ENCODE data around the gene BCAP29. TPM values are rescaled to one million over a fixed set of nuclear protein-coding genes. Genes with fewer than 3 reads are reported as not detected.

Gene BCAP29
- total and polyA plus RNA-seq, 9 of the 15 experiments (the other 6 are each of a cell fraction or from before 2014, with no cell fraction given) = 63.4 to 137 (median 79.7) TPM

DNA sequence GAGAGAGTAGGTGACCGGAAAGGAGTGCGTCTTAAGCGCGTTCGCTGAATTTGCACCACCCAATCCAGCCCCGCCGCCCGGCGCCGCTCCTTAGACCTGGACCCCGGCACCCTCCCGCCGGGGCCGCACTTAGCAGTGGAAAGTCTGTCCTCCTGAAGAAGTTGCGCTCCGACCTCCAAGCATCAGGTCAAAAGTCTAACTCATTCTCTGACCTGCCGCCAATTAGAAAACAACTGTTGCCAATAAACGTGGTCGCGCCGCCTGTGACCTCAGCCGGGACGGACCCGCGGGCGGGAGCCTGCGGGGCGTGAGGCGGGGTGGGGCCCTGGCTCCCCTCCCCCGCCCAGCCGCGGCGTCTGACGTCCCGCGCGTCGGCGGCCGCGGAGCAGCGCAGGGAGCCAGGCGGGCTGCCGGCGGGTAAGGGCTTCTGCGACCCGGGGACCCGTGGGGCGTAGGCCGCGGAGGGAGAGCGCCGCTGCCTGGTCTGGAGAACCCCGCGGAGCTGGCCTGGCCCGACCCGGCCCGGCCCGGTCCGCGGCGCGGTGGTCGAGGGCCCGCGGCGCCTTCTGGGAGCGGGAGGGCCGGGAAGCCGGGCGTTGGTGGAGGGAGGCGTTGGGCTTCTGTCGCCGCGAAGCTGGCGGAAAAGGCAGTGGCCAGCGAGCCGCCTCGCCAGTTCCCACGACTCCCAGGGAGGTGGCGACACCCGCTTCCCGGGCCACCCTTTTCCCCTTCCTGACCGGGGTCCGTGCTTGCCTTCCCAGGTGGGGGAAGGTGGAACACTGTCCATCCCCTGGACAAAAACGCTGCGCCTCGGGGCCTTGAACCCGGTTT, at the start of gene BCAP29 (continued):
- no peak for TF ChIP-seq ZNF740 (CRISPR knock-in tag; IDR thresholded peaks at IDR 0.05)
- peak in 1 of 2 experiments; percentile 60; a peak in 2 of 4 replicates for TF ChIP-seq ZNF740 (tag; IDR thresholded peaks at IDR 0.05)
- 0 out of 2 replicates have a peak, but pooled peaks have one; percentile 46 for TF ChIP-seq NCOA1 (IDR thresholded peaks at IDR 0.05; ENCODE audit: low read depth)
- no peak for TF ChIP-seq FOXJ2 (tag; IDR thresholded peaks at IDR 0.05)
- no peak for TF ChIP-seq MAFF (IDR thresholded peaks at IDR 0.05; ENCODE audit: low read length)
- peak; percentile 99 for TF ChIP-seq POLR2G (IDR thresholded peaks at IDR 0.05; ENCODE audit: low read depth, low read length)
- TF ChIP-seq GABPA (tag; conservative IDR thresholded peaks at IDR 0.05; ENCODE audit: low read depth) = peak; percentile 69
- peak; percentile 42; the same call in 1 of the 2 replicates for TF ChIP-seq ZNF695 (CRISPR knock-in tag; IDR thresholded peaks at IDR 0.05)
- TF ChIP-seq, protein P1, sequence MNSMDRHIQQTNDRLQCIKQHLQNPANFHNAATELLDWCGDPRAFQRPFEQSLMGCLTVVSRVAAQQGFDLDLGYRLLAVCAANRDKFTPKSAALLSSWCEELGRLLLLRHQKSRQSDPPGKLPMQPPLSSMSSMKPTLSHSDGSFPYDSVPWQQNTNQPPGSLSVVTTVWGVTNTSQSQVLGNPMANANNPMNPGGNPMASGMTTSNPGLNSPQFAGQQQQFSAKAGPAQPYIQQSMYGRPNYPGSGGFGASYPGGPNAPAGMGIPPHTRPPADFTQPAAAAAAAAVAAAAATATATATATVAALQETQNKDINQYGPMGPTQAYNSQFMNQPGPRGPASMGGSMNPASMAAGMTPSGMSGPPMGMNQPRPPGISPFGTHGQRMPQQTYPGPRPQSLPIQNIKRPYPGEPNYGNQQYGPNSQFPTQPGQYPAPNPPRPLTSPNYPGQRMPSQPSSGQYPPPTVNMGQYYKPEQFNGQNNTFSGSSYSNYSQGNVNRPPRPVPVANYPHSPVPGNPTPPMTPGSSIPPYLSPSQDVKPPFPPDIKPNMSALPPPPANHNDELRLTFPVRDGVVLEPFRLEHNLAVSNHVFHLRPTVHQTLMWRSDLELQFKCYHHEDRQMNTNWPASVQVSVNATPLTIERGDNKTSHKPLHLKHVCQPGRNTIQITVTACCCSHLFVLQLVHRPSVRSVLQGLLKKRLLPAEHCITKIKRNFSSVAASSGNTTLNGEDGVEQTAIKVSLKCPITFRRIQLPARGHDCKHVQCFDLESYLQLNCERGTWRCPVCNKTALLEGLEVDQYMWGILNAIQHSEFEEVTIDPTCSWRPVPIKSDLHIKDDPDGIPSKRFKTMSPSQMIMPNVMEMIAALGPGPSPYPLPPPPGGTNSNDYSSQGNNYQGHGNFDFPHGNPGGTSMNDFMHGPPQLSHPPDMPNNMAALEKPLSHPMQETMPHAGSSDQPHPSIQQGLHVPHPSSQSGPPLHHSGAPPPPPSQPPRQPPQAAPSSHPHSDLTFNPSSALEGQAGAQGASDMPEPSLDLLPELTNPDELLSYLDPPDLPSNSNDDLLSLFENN (IDR thresholded peaks at IDR 0.05; ENCODE audit: low read depth in 2 of 2, low read length in 2 of 2) = no peak; a peak in 2 of 4 replicates
- TF ChIP-seq LARP7 (IDR thresholded peaks at IDR 0.05) = 0 out of 2 replicates have a peak, but pooled peaks have one; percentile 68
- TF ChIP-seq ASH1L (IDR thresholded peaks at IDR 0.05; ENCODE audit: borderline replicate concordance, low read depth, partially characterized antibody) = no peak
- 0 out of 2 replicates have a peak, but pooled peaks have one; percentile 28 for TF ChIP-seq CEBPG (CRISPR knock-in tag; IDR thresholded peaks at IDR 0.05)
- peak in 1 of 2 experiments; percentile 55; a peak in 1 of 4 replicates for TF ChIP-seq CEBPG (tag; conservative IDR thresholded peaks at IDR 0.05 in 1 of 2, IDR thresholded peaks at IDR 0.05 in 1 of 2)
- TF ChIP-seq STAT5A (IDR thresholded peaks at IDR 0.05; ENCODE audit: borderline replicate concordance, low read length) = no peak
- TF ChIP-seq NKRF (IDR thresholded peaks at IDR 0.05; ENCODE audit: borderline replicate concordance) = peak; percentile 89; the same call in 1 of the 2 replicates
- TF ChIP-seq SMAD4 (CRISPR knock-in tag; conservative IDR thresholded peaks at IDR 0.05) = peak; percentile 97
- TF ChIP-seq, protein P2, sequence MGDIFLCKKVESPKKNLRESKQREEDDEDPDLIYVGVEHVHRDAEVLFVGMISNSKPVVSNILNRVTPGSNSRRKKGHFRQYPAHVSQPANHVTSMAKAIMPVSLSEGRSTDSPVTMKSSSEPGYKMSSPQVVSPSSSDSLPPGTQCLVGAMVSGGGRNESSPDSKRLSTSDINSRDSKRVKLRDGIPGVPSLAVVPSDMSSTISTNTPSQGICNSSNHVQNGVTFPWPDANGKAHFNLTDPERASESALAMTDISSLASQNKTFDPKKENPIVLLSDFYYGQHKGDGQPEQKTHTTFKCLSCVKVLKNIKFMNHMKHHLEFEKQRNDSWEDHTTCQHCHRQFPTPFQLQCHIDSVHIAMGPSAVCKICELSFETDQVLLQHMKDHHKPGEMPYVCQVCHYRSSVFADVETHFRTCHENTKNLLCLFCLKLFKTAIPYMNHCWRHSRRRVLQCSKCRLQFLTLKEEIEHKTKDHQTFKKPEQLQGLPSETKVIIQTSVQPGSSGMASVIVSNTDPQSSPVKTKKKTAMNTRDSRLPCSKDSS (IDR thresholded peaks at IDR 0.05; ENCODE audit: low read depth, partially characterized antibody) = no peak
- 0 out of 2 replicates have a peak, but pooled peaks have one; percentile 23 for TF ChIP-seq DNMT1 (IDR thresholded peaks at IDR 0.05)
- TF ChIP-seq ZNF23 (CRISPR knock-in tag; IDR thresholded peaks at IDR 0.05) = no peak
